ENCODE results near the gene FMO3.

Gene FMO3

GRCh38 chr1:171090604-171091003 is at the start of gene FMO3:
FMO3 (plus strand) TSS chr1:171090905; CDS start chr1:171092659, 1,754 bp downstream.
- Mint-ChIP-seq H3K27ac (no peak within 1 kb of the TSS), H3K9me3 (ENCODE audit: low read depth) (no peaks in the 10 kb centered on the region), H3K27me3 (no peaks in the 10 kb centered on the region), H3K4me3 (no peak within 1 kb of the TSS), H3K4me1 (ENCODE audit: low read depth) (no peaks in the 10 kb centered on the region), H3K36me3 (no peaks in the 10 kb centered on the region)

DNA sequence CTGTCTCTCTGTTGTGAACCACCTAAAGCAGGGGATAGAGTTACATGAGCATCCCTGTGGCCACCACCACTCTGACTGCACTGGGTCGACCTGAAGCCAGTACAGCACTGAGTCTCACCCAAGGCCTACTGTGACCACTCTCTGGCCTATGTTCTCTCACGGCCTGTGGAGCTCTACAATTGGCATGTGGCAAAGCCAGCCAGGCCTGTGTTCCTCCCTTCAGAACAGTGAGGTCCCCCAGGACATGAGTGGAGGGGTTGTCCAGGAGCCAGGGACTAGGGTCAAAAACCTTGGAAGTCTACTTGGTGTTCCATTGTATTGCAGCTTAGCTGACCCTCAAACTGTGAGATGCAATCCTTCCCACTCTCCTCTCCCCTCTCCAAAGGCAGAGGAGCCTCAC is 42.7 kb upstream of the FMO3 start:
- no peak overlapping the region for H3K27ac Mint-ChIP-seq
- no peaks in the 10 kb centered on the region for H3K36me3 Mint-ChIP-seq

DNA sequence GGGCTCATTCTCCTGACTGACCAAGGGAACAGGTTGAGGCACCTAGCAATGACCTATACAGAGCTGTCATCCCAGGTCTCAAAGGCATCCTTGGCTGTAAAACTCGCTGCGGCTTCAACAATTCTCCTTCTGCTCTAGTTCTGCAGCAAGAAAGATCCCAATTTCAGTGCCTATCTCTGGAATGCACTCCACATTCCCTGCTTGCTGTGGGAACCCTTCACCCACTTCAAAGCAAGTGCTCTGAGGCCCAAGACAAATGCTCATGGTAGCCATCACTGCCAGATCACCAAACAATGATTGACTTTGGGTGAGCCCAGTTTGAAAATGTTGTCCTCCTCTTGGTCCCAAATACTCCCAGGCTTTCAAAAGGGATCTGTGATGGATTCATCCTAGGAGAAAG is 37.7 kb upstream of the FMO3 start:
- Mint-ChIP-seq H3K36me3 (no peaks in the 10 kb centered on the region), H3K4me3 (no peak overlapping the region), H3K9me3 (ENCODE audit: low read depth) (no peaks in the 10 kb centered on the region), H3K4me1 (ENCODE audit: low read depth) (no peaks in the 10 kb centered on the region), H3K27ac (no peak overlapping the region), H3K27me3 (peaks cover 13% of the 10 kb centered on the region)

More for the DNA sequence above, 42.7 kb upstream of the FMO3 start:
- peaks cover 4% of the 10 kb centered on the region for H3K27me3 Mint-ChIP-seq
- H3K4me3 Mint-ChIP-seq = no peak overlapping the region
- peaks cover 25% of the 10 kb centered on the region for H3K9me3 Mint-ChIP-seq (ENCODE audit: low read depth)
- no peaks in the 10 kb centered on the region for H3K4me1 Mint-ChIP-seq (ENCODE audit: low read depth)

GRCh38 chr1:171055966-171056643 is 34.6 kb upstream of the FMO3 start:
- Mint-ChIP-seq H3K27ac (no peak overlapping the region), H3K36me3 (no peaks in the 10 kb centered on the region), H3K4me1 (ENCODE audit: low read depth) (no peaks in the 10 kb centered on the region), H3K4me3 (no peak overlapping the region), H3K27me3 (peaks cover 13% of the 10 kb centered on the region), H3K9me3 (ENCODE audit: low read depth) (no peaks in the 10 kb centered on the region)

GRCh38 chr1:171061425-171062143 is 29.1 kb upstream of the FMO3 start:
- no peaks in the 10 kb centered on the region for H3K9me3 Mint-ChIP-seq (ENCODE audit: low read depth)
- no peaks in the 10 kb centered on the region for H3K36me3 Mint-ChIP-seq
- peaks cover 4% of the 10 kb centered on the region for H3K27me3 Mint-ChIP-seq
- no peak overlapping the region for H3K4me3 Mint-ChIP-seq
- H3K4me1 Mint-ChIP-seq (ENCODE audit: low read depth) = no peaks in the 10 kb centered on the region
- H3K27ac Mint-ChIP-seq = no peak overlapping the region

- no peaks in the 10 kb centered on the region for H3K9me3 Mint-ChIP-seq (ENCODE audit: low read depth)
- H3K27ac Mint-ChIP-seq = no peak overlapping the region
- H3K27me3 Mint-ChIP-seq = peaks cover 3% of the 10 kb centered on the region
- H3K4me1 Mint-ChIP-seq (ENCODE audit: low read depth) = no peaks in the 10 kb centered on the region
- no peaks in the 10 kb centered on the region for H3K36me3 Mint-ChIP-seq
- H3K4me3 Mint-ChIP-seq = no peak overlapping the region
Measured at GRCh38 chr1:171062902-171063301, 27.8 kb upstream of the FMO3 start.

DNA sequence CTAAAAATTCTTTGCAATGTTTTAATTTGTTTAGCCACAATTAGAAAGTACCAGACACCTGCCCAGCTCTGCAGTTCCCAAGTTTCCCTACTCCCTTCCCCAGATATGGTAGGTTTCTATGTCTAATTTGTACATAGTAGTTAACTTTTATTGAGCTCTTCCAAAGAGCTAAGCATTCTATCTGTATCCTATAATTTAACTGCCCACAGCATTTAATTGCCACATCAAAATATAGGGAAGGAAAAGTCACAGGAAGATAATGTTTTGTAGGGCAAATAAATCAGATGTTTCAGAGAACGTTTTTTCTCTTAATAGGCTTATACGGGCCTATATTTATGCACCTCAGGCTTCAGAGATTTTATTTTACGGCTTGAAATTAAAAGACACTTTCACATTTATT is 15.7 kb upstream of the FMO3 start:
- Mint-ChIP-seq H3K27me3 (peaks cover 7% of the 10 kb centered on the region), H3K9me3 (ENCODE audit: low read depth) (no peaks in the 10 kb centered on the region), H3K36me3 (no peaks in the 10 kb centered on the region), H3K27ac (no peak overlapping the region), H3K4me3 (no peak overlapping the region), H3K4me1 (ENCODE audit: low read depth) (no peaks in the 10 kb centered on the region)

- Mint-ChIP-seq H3K27me3 (peaks cover 8% of the 10 kb centered on the region), H3K27ac (no peak overlapping the region), H3K36me3 (no peaks in the 10 kb centered on the region), H3K4me3 (no peak overlapping the region), H3K9me3 (ENCODE audit: low read depth) (no peaks in the 10 kb centered on the region), H3K4me1 (ENCODE audit: low read depth) (no peaks in the 10 kb centered on the region)
Measured at GRCh38 chr1:171081314-171081753, 9.4 kb upstream of the FMO3 start.

DNA sequence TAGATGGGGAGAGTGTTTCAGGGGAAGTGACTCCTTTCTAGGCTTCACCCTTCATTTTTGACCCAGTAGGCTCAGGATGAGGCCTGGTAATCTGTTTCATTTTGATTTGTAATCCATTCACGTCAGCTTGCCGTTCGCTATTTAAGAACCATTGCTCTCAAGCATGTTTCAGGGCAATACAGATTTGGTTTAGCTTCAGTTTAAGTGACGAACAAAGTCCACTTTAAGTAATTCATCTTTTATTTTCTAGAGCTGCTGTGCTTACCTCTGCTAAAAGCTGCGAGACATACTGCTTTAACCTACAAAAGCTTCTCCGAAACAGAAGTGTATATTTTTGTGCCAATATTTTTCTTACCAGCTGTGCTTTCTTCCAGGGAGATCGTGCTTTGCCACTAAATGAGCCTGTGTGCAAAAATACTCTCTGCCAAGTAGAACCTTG is 8.9 kb upstream of the FMO3 start:
- no peak overlapping the region for H3K4me3 Mint-ChIP-seq
- H3K27me3 Mint-ChIP-seq = peaks cover 8% of the 10 kb centered on the region
- H3K4me1 Mint-ChIP-seq (ENCODE audit: low read depth) = no peaks in the 10 kb centered on the region
- H3K36me3 Mint-ChIP-seq = no peaks in the 10 kb centered on the region
- no peaks in the 10 kb centered on the region for H3K9me3 Mint-ChIP-seq (ENCODE audit: low read depth)
- no peak overlapping the region for H3K27ac Mint-ChIP-seq

GRCh38 chr1:171082606-171083005 is 8.1 kb upstream of the FMO3 start:
- Mint-ChIP-seq H3K36me3 (no peaks in the 10 kb centered on the region), H3K4me3 (no peak overlapping the region), H3K9me3 (ENCODE audit: low read depth) (no peaks in the 10 kb centered on the region), H3K4me1 (ENCODE audit: low read depth) (no peaks in the 10 kb centered on the region), H3K27me3 (peaks cover 8% of the 10 kb centered on the region), H3K27ac (no peak overlapping the region)

DNA sequence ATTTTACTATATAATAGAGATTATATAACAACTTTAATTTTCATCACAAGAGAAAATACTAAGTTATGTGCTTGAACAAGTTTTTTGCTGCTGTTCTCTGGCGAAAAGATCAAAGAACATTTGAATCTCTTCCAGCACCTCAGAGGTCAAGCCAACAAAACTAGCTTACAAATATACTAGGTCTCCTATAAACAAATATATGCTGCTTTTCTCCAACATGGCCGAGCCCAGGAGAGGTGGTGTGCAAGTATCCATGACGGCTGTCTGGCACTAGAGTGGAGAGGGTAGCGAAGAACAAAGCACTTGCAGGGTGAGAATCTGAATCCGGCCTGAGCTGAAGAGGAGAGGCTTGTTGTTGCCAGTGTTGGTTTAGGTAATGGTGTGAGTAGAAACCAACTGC is 7.5 kb upstream of the FMO3 start:
- Mint-ChIP-seq H3K4me1 (ENCODE audit: low read depth) (no peaks in the 10 kb centered on the region), H3K36me3 (no peaks in the 10 kb centered on the region), H3K27ac (no peak overlapping the region), H3K4me3 (no peak overlapping the region), H3K9me3 (ENCODE audit: low read depth) (no peaks in the 10 kb centered on the region), H3K27me3 (peaks cover 6% of the 10 kb centered on the region)

GRCh38 chr1:171084091-171084490 is 6.6 kb upstream of the FMO3 start:
- peaks cover 6% of the 10 kb centered on the region for H3K27me3 Mint-ChIP-seq
- H3K9me3 Mint-ChIP-seq (ENCODE audit: low read depth) = no peaks in the 10 kb centered on the region
- H3K36me3 Mint-ChIP-seq = no peaks in the 10 kb centered on the region
- no peak overlapping the region for H3K27ac Mint-ChIP-seq
- no peaks in the 10 kb centered on the region for H3K4me1 Mint-ChIP-seq (ENCODE audit: low read depth)
- no peak overlapping the region for H3K4me3 Mint-ChIP-seq

DNA sequence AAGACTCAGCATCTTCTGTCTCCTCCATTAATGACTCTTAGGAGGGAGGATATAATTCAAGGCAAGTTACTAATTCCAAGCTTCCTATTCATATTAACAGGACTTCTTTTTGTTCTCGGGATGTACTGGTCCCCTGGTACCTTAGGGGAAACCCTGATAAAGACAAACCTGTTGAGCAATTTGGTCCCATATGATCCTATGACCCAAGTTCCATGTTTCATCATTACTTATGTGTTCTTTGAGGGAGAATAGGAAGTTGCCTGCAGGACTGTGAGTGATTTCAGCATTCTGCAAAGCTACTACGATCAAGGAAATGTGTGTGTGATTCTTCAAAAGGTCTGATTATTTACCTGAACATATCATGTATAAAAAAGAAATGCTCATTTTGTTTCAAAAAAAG is 5.8 kb upstream of the FMO3 start:
- Mint-ChIP-seq H3K4me3 (no peak overlapping the region), H3K9me3 (ENCODE audit: low read depth) (no peaks in the 10 kb centered on the region), H3K36me3 (no peaks in the 10 kb centered on the region), H3K4me1 (ENCODE audit: low read depth) (no peaks in the 10 kb centered on the region), H3K27ac (no peak overlapping the region), H3K27me3 (peaks cover 4% of the 10 kb centered on the region)

GRCh38 chr1:171087896-171088295 is 2.8 kb upstream of the FMO3 start:
- H3K36me3 Mint-ChIP-seq = no peaks in the 10 kb centered on the region
- no peaks in the 10 kb centered on the region for H3K9me3 Mint-ChIP-seq (ENCODE audit: low read depth)
- H3K4me1 Mint-ChIP-seq (ENCODE audit: low read depth) = no peaks in the 10 kb centered on the region
- no peak overlapping the region for H3K27ac Mint-ChIP-seq
- peaks cover 2% of the 10 kb centered on the region for H3K27me3 Mint-ChIP-seq
- no peak overlapping the region for H3K4me3 Mint-ChIP-seq

DNA sequence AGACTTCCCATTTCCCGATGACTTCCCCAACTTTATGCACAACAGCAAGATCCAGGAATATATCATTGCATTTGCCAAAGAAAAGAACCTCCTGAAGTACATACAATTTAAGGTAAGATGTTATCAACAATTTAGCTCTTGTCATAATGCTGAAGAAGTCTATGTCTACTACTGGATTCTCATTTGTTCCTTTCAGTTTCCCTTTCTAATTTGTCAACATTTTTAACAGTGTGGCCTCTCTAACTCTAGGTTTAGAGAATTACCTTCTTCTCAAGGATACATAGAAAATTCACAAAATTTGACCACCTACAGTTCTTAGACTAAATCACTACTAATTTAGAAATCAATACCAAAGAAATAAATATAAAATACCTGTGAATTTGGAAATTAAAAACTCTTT is 13.2 kb downstream of the FMO3 start:
- Mint-ChIP-seq H3K4me3 (no peak overlapping the region), H3K27me3 (peaks cover 8% of the 10 kb centered on the region), H3K36me3 (no peaks in the 10 kb centered on the region), H3K4me1 (ENCODE audit: low read depth) (no peaks in the 10 kb centered on the region), H3K27ac (no peak overlapping the region), H3K9me3 (ENCODE audit: low read depth) (no peaks in the 10 kb centered on the region)
